ENCODE results near the gene NKPD1.

The NKPD1 gene

DNA sequence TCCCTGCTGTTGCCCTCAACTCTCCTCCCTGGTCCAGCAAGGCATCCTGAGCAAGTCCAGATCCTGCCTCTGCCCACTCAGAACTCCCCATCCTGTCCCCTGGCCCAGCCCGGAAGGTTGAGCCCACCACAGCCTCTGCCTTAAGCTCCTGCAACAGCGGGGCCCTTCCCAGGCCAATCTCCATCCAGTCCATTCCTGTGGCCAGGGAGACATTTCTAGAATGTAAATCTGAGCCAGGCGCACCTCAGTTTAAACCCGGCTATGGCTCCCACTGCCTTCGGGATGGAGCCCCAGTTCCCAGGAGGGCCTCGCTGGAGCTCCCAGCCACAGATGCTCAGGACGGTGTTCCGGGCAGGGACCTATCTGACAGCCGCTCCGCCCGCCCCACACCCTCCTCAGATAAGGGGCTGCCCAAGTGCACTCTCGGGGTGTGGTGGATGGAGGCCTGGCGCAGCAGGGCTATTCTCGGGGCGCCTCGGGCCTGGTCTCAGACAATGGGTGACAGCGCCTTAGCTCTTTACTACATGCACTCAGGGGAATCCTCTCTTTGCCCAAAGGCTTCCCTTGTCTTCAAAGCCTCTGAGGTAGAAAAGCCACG, 11.9 kb upstream of the NKPD1 start:
- no peak for DNase-seq (ENCODE audit: low read depth)
- TF ChIP-seq, protein P1, sequence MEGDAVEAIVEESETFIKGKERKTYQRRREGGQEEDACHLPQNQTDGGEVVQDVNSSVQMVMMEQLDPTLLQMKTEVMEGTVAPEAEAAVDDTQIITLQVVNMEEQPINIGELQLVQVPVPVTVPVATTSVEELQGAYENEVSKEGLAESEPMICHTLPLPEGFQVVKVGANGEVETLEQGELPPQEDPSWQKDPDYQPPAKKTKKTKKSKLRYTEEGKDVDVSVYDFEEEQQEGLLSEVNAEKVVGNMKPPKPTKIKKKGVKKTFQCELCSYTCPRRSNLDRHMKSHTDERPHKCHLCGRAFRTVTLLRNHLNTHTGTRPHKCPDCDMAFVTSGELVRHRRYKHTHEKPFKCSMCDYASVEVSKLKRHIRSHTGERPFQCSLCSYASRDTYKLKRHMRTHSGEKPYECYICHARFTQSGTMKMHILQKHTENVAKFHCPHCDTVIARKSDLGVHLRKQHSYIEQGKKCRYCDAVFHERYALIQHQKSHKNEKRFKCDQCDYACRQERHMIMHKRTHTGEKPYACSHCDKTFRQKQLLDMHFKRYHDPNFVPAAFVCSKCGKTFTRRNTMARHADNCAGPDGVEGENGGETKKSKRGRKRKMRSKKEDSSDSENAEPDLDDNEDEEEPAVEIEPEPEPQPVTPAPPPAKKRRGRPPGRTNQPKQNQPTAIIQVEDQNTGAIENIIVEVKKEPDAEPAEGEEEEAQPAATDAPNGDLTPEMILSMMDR (IDR thresholded peaks at IDR 0.05; ENCODE audit: insufficient read depth, low read depth, low read length, missing control alignments) = no peak
- H3K4me3 ChIP-seq (ENCODE audit: low read length) = no peak overlapping the region

DNA sequence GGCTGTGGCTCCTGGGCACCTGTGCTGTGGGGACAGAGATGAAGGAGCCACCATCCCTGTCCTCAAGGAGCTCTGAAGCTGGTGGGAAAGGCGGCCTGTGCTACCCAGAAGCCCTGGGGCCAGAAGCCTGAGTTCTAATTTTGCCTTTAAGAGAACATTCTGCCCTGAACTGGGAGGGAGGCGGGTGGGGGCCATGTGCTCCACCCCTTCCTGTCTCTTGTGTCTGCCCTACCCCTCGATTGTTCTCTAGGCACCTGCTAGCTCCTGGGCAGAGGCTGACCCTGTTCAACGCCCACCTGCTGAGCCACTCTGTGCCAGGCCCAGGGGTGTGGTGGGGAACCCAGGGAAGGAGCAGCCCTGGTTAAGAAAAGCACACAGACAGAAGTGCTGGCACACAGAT, 11.4 kb upstream of the NKPD1 start:
- TF ChIP-seq, protein P1 (IDR thresholded peaks at IDR 0.05; ENCODE audit: insufficient read depth, low read depth, low read length, missing control alignments) = no peak
- no peak for DNase-seq (ENCODE audit: low read depth)
- H3K4me3 ChIP-seq (ENCODE audit: low read length) = no peak overlapping the region

DNA sequence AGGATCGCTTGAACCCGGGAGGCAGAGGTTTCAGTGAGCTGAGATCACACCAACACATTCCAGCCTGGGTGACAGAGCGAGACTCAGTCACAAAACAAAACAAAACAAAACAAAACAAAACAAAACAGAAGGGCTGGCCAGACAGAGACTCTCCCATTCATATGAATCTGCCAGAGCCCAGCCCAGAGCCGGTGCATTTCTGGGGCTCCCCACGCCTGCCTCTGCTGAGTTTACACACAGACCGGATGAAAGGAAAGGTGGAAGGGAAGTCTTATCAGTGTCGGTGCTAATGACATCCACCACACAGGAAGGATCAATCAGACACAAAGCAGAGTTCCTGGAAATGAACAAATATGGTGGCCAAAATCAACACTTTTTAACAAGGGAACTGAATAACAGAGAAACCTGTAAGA, 10.4 kb upstream of the NKPD1 start:
- TF ChIP-seq, protein P1 (IDR thresholded peaks at IDR 0.05; ENCODE audit: insufficient read depth, low read depth, low read length, missing control alignments) = no peak
- peak; percentile 46 for DNase-seq (ENCODE audit: low read depth)
- no peak overlapping the region for H3K4me3 ChIP-seq (ENCODE audit: low read length)

DNA sequence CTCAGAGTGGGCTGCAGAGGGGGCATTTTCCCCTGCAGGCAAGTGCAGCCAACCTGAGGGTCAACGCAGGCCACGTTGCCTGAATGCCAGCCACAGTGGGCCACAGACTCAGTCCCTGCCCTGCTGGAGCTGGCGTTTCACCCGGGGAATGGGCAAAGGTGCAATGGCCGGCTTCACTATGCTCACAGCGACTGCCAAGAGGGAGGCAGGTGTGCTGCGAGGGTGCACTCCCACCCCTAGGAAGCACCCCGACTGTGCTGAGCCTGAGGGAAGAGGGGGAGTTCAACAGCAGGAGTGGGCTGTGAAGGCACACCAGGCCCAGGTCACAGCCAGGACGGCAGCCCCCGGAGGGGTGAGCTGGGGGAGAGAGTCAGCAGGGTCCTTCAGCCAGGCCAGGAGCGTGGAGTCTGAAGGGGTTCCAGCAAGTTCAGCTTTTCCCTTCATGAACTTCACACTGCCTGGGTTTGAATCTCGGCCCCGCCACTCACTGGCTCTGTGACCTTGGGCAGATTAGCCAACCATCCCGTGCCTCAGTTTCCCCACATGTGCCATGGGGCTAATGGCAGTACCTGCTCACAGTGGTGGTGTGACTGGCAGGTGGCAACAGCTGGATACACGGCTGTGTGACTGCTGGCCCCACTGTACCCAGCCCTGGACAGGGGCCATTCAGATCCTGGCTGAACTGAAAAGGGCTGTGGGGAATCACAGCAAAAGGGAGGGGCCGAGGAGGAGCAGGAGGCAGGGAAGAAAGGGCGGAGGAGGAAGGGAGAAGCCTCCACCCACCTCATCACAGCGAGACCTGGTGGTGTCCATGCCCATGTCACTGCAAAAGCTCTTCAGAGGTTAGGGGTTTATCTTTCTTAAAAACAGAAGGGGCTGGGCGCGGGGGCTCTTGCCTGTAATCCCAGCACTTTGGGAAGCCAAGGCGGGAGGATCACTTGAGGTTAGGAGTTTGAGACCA, 9.6 kb upstream of the NKPD1 start:
- no peak for DNase-seq (ENCODE audit: low read depth)
- H3K4me3 ChIP-seq (ENCODE audit: low read length) = no peak overlapping the region
- TF ChIP-seq, protein P1 (IDR thresholded peaks at IDR 0.05; ENCODE audit: insufficient read depth, low read depth, low read length, missing control alignments) = no peak

DNA sequence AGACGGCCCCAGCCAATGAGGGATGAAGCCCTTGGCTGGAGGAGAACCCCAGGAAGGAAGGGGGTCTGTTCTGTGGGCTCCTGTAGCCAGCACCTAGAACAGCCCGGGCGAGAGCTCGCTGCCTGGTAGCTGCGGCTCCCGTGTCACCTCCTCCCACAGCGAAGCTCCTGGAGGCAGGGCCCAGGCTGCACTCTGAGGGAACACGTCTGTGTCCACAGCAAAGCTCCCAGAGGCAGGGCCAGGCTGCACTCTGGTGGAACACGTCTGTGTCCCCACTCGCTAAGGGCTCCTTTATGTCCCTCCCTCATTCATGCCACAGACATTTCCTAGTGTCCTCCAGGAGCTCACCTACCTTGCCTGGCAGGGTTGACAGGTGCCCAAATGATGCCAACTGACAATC, 8.8 kb upstream of the NKPD1 start:
- no peak for DNase-seq (ENCODE audit: low read depth)
- no peak overlapping the region for H3K4me3 ChIP-seq (ENCODE audit: low read length)
- TF ChIP-seq, protein P1 (IDR thresholded peaks at IDR 0.05; ENCODE audit: insufficient read depth, low read depth, low read length, missing control alignments) = no peak

DNA sequence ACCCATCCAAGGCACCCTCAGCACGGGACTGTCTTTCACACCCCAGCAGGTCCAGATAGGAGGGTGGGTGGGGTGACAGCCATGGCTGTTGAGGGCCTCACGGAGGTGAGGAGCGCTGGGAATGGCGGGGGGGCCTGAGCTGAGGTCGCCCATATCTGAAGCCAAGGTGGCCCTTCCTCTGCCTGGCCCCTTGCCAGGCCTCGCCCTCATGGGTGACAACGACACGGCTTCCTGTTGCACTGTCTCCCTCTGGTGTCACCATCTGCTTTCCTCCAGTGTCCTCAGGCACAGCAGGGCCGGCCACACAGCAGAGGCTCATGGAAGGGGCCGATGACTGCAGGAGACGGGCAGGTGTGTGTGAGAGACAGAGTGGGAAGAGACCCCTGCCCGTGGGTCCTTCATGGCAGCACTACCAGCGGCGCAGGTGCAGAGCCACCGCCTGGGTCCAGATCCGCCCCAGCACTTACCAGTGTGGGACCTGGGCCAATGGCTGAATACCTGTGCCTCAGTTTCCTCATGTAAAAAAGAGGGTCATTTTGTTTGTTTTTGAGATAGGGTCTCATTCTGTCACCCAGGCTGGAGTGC, 8.1 kb upstream of the NKPD1 start:
- no peak for DNase-seq (ENCODE audit: low read depth)
- TF ChIP-seq, protein P1 (IDR thresholded peaks at IDR 0.05; ENCODE audit: insufficient read depth, low read depth, low read length, missing control alignments) = no peak
- H3K4me3 ChIP-seq (ENCODE audit: low read length) = no peak overlapping the region
